Activated naive CD8-positive, alpha-beta T cell (primary cell): ENCODE results near the gene DDX46.
"Not testable (repeated sequence)": the region's sequence is repeated elsewhere in the genome, so short reads cannot be mapped to it uniquely, and the experiment has no call there.

Source experiments
- H3K27ac Mint-ChIP-seq: one replicate; pipeline ENCODE4 v1.8.0; 2021; ENCODE audit warnings: mixed read lengths
- H3K27me3 Mint-ChIP-seq: one replicate; pipeline ENCODE4 v1.8.0; 2021; ENCODE audit warnings: mixed read lengths
- H3K36me3 Mint-ChIP-seq: one replicate; pipeline ENCODE4 v1.8.0; 2021; ENCODE audit warnings: mixed read lengths
- H3K4me1 Mint-ChIP-seq: one replicate; pipeline ENCODE4 v1.8.0; 2021; ENCODE audit warnings: low read depth, mixed read lengths
- H3K4me3 Mint-ChIP-seq: one replicate; pipeline ENCODE4 v1.8.0; 2021; ENCODE audit warnings: mild to moderate bottlenecking, mixed read lengths
- H3K9me3 Mint-ChIP-seq: one replicate; pipeline ENCODE4 v1.8.0; 2021; ENCODE audit warnings: low read depth, mixed read lengths

The DDX46 gene

GRCh38 chr5:134846641-134846960 lies 88.0 kb downstream of the DDX46 start:
- Mint-ChIP-seq H3K9me3 (no peaks in the 10 kb centered on the region), H3K4me3 (peak overlapping the region; percentile 98), H3K27me3 (no peaks in the 10 kb centered on the region), H3K27ac (peak overlapping the region; percentile 88), H3K36me3 (peaks cover 3% of the 10 kb centered on the region), H3K4me1 (peaks cover 35% of the 10 kb centered on the region)

GRCh38 chr5:134849434-134849933 lies 90.9 kb downstream of the DDX46 start:
- H3K4me1 Mint-ChIP-seq, result peaks cover 52% of the 10 kb centered on the region
- not testable (repeated sequence) for H3K27ac Mint-ChIP-seq, H3K4me3 Mint-ChIP-seq, H3K9me3 Mint-ChIP-seq, H3K27me3 Mint-ChIP-seq, H3K36me3 Mint-ChIP-seq

- Mint-ChIP-seq H3K36me3 (peaks cover 2% of the 10 kb centered on the region), H3K4me1 (peaks cover 52% of the 10 kb centered on the region), H3K27me3 (no peaks in the 10 kb centered on the region), H3K9me3 (no peaks in the 10 kb centered on the region), H3K4me3 (no peak overlapping the region), H3K27ac (peak overlapping the region; percentile 34)
These were observed 92.8 kb downstream of the DDX46 start for GRCh38 chr5:134851307-134851923.

- H3K4me3 Mint-ChIP-seq, H3K9me3 Mint-ChIP-seq, H3K27me3 Mint-ChIP-seq, H3K36me3 Mint-ChIP-seq, H3K27ac Mint-ChIP-seq: not testable (repeated sequence)
- H3K4me1 Mint-ChIP-seq, result peaks cover 35% of the 10 kb centered on the region
These were observed 97.9 kb downstream of the DDX46 start for GRCh38 chr5:134856465-134856864.

GRCh38 chr5:134857401-134857800 lies 98.8 kb downstream of the DDX46 start:
- H3K36me3 Mint-ChIP-seq, result no peaks in the 10 kb centered on the region
- no peaks in the 10 kb centered on the region for H3K9me3 Mint-ChIP-seq
- peaks cover 27% of the 10 kb centered on the region for H3K4me1 Mint-ChIP-seq
- H3K27me3 Mint-ChIP-seq, result no peaks in the 10 kb centered on the region
- H3K4me3 Mint-ChIP-seq, result no peak overlapping the region
- no peak overlapping the region for H3K27ac Mint-ChIP-seq

GRCh38 chr5:134864707-134865106 lies 106.1 kb downstream of the DDX46 start:
- Mint-ChIP-seq H3K27me3 (no peaks in the 10 kb centered on the region), H3K4me3 (no peak overlapping the region), H3K36me3 (no peaks in the 10 kb centered on the region), H3K4me1 (no peaks in the 10 kb centered on the region), H3K27ac (no peak overlapping the region), H3K9me3 (no peaks in the 10 kb centered on the region)

GRCh38 chr5:134873494-134873893 lies 114.9 kb downstream of the DDX46 start:
- H3K4me1 Mint-ChIP-seq, result peaks cover 36% of the 10 kb centered on the region
- H3K36me3 Mint-ChIP-seq, result peaks cover 3% of the 10 kb centered on the region
- no peaks in the 10 kb centered on the region for H3K27me3 Mint-ChIP-seq
- H3K27ac Mint-ChIP-seq, result peak overlapping the region; percentile 97
- H3K9me3 Mint-ChIP-seq, result no peaks in the 10 kb centered on the region
- peak overlapping the region; percentile 98 for H3K4me3 Mint-ChIP-seq

- Mint-ChIP-seq H3K4me3 (peak within 1 kb of the TSS; percentile 98), H3K4me1 (peaks cover 42% of the 10 kb centered on the region), H3K9me3 (no peaks in the 10 kb centered on the region), H3K27ac (peak within 1 kb of the TSS; percentile 97), H3K36me3 (peaks cover 3% of the 10 kb centered on the region), H3K27me3 (no peaks in the 10 kb centered on the region)
These were observed 115.6 kb downstream of the DDX46 start, which contains the start of gene TXNDC15 for GRCh38 chr5:134873987-134874830. TXNDC15 (plus strand) TSS chr5:134874371; CDS start chr5:134874428, 57 bp downstream.

- Mint-ChIP-seq H3K4me3 (peak overlapping the region; percentile 98), H3K27me3 (no peaks in the 10 kb centered on the region), H3K36me3 (peaks cover 3% of the 10 kb centered on the region), H3K9me3 (no peaks in the 10 kb centered on the region), H3K27ac (peak overlapping the region; percentile 97), H3K4me1 (peaks cover 47% of the 10 kb centered on the region)
These were observed 116.5 kb downstream of the DDX46 start for GRCh38 chr5:134874831-134875655.

GRCh38 chr5:134877159-134877558 lies 118.6 kb downstream of the DDX46 start:
- peak overlapping the region; percentile 25 for H3K27ac Mint-ChIP-seq
- H3K27me3 Mint-ChIP-seq, result no peaks in the 10 kb centered on the region
- peaks cover 52% of the 10 kb centered on the region for H3K4me1 Mint-ChIP-seq
- H3K9me3 Mint-ChIP-seq, result no peaks in the 10 kb centered on the region
- peak overlapping the region; percentile 13 for H3K4me3 Mint-ChIP-seq
- peaks cover 3% of the 10 kb centered on the region for H3K36me3 Mint-ChIP-seq

- H3K9me3 Mint-ChIP-seq, result no peaks in the 10 kb centered on the region
- peaks cover 3% of the 10 kb centered on the region for H3K36me3 Mint-ChIP-seq
- H3K4me1 Mint-ChIP-seq, result peaks cover 48% of the 10 kb centered on the region
- no peaks in the 10 kb centered on the region for H3K27me3 Mint-ChIP-seq
- H3K4me3 Mint-ChIP-seq, result peak overlapping the region; percentile 2
- no peak overlapping the region for H3K27ac Mint-ChIP-seq
These were observed 119.8 kb downstream of the DDX46 start for GRCh38 chr5:134878403-134878802.

- peaks cover 44% of the 10 kb centered on the region for H3K4me1 Mint-ChIP-seq
- no peaks in the 10 kb centered on the region for H3K9me3 Mint-ChIP-seq
- no peaks in the 10 kb centered on the region for H3K27me3 Mint-ChIP-seq
- H3K4me3 Mint-ChIP-seq, result no peak overlapping the region
- peaks cover 3% of the 10 kb centered on the region for H3K36me3 Mint-ChIP-seq
- no peak overlapping the region for H3K27ac Mint-ChIP-seq
These were observed 120.9 kb downstream of the DDX46 start for GRCh38 chr5:134879456-134879855.
